Activated naive CD4-positive, alpha-beta T cell treated with anti-CD3 and anti-CD28 coated beads, Interleukin-2, amount 10 ng/mL, durations not matched to agents 7 days and 5 days (primary cell): ENCODE measurements around the gene SNX32.
A peak's percentile ranks its signal among the peaks of the same experiment; 100 is the strongest.
"Not testable (repeated sequence)": the region's sequence is repeated elsewhere in the genome, so short reads cannot be mapped to it uniquely, and the experiment has no call there.

ENCODE experiments used
- CTCF ChIA-PET: fragments of 350-600 bp; sonication (Branson Sonifier 250); formaldehyde crosslinking; loops from one replicate; lab custom pipeline; 2021; ENCODE audit warnings: antibody characterized with exemption; lab: Charles Lee
- DNase-seq: peaks from one replicate; pipeline ENCODE4 v3.0.0-alpha.2; 2020
- H3K27ac Mint-ChIP-seq: one replicate; pipeline ENCODE4 v1.8.0; 2021; ENCODE audit warnings: mild to moderate bottlenecking, moderate library complexity, mixed read lengths
- H3K27me3 Mint-ChIP-seq: one replicate; pipeline ENCODE4 v1.8.0; 2021; ENCODE audit warnings: mild to moderate bottlenecking, mixed read lengths
- H3K36me3 Mint-ChIP-seq: one replicate; pipeline ENCODE4 v1.8.0; 2021; ENCODE audit warnings: mixed read lengths
- H3K4me1 Mint-ChIP-seq: one replicate; pipeline ENCODE4 v1.8.0; 2021; ENCODE audit warnings: mixed read lengths
- H3K4me3 Mint-ChIP-seq: one replicate; pipeline ENCODE4 v1.8.0; 2021; ENCODE audit warnings: mild to moderate bottlenecking, moderate library complexity, mixed read lengths
- H3K9me3 Mint-ChIP-seq: one replicate; pipeline ENCODE4 v1.8.0; 2021; ENCODE audit warnings: mixed read lengths

SNX32 gene

DNA sequence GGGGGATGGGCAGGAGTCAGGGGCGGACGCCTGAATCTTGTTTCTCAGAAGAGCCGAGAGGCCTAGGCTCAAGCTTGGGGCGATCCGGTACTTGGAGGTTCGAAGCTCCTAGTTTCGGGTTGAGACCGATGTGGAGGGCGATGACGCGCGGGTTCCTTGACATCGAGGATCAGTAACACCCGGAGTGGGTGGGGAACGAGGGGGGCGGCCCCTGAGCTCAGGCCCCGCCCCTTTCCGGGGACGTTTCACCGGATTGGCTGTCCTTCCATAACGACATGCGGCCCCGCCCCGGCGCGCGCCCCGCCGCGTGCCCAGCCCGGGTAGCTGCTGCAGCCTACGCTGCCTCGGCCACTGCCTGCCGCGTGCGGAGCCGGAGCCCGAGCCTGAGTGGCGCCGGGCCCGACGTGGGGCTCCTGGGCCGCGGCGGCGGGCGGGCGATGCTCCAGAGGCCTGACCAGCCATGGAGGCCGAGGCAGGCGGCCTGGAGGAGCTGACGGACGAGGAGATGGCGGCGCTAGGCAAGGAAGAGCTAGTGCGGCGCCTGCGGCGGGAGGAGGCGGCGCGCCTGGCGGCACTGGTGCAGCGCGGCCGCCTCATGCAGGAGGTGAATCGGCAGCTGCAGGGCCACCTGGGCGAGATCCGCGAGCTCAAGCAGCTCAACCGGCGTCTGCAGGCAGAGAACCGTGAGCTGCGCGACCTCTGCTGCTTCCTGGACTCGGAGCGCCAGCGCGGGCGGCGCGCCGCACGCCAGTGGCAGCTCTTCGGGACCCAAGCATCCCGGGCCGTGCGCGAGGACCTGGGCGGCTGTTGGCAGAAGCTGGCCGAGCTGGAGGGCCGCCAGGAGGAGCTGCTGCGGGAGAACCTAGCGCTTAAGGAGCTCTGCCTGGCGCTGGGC lies 56.8 kb downstream of the SNX32 start, which contains the start of gene CCDC85B:
Gene CCDC85B, plus strand, starts transcription at position 350 of the 895 bp plus-strand sequence. Its CDS starts 111 bp downstream, at position 461.
- peaks cover 25% of the 10 kb centered on the region for H3K36me3 Mint-ChIP-seq
- H3K27ac Mint-ChIP-seq = peak within 1 kb of the TSS; percentile 94
- peak; percentile 99 for DNase-seq
- H3K27me3 Mint-ChIP-seq = no peaks in the 10 kb centered on the region
- peaks cover 75% of the 10 kb centered on the region for H3K4me1 Mint-ChIP-seq
- H3K4me3 Mint-ChIP-seq = peak within 1 kb of the TSS; percentile 96
- no peaks in the 10 kb centered on the region for H3K9me3 Mint-ChIP-seq
- CTCF ChIA-PET = interaction anchor here (0.7 to 10.9 kb wide), 18 partner anchors 7 to 179 kb away, joined by 3 to 142 read pairs (median 3); partner anchors contain the start of genes AP5B1, BANF1, CFL1 and EIF1AD

DNA sequence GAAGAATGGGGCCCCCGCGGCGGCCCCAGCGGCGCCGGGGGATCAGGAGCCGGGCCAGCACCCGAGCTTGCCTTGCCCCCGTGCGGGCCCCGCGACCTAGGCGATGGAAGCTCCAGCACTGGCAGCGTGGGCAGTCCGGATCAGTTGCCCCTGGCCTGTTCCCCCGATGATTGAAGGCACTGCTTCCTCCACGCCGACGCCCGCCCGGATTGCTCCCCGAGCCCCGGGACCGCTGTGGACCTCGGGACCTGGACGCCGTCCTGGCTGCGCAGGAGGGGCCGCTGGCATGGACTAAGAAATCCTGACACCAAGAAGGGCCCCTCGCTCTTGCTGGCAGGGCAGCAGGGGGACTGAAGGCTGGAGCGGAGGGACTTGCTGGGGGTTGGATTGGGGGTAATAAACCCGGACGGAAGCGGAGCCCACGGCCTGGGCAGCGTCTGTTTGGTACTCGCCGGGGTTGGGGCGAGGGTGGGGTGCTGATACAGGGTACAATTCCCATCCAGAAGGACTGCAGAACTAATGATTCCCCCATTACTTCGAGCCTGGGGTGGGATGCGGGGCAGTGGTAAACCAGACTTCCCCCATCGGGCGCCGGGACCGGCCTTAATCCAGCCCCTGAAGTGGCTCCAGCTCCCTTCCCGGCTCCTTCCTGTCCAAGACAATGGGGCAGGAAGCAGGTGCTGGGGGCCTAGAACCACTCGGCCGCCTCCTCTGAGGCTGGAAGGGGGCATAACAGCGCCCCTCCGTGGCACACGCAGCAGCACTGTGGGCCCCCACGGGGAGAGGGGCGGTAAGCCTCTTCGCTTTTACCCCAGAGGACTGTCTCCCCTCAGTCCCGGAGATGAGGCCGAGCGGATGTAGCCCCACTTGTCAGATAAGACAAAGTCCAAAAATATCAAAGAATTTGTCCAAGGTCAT lies 57.7 kb downstream of the SNX32 start:
- no peaks in the 10 kb centered on the region for H3K27me3 Mint-ChIP-seq
- peaks cover 19% of the 10 kb centered on the region for H3K36me3 Mint-ChIP-seq
- CTCF ChIA-PET = interaction anchor here (0.6 to 10.9 kb wide), 13 partner anchors 6 to 180 kb away, joined by 3 to 142 read pairs (median 3); partner anchors contain the start of genes CFL1, FOSL1, KAT5 and MUS81
- peaks cover 74% of the 10 kb centered on the region for H3K4me1 Mint-ChIP-seq
- peak overlapping the region; percentile 96 for H3K4me3 Mint-ChIP-seq
- H3K9me3 Mint-ChIP-seq = no peaks in the 10 kb centered on the region
- H3K27ac Mint-ChIP-seq = peak overlapping the region; percentile 87
- peak; percentile 55 for DNase-seq

DNA sequence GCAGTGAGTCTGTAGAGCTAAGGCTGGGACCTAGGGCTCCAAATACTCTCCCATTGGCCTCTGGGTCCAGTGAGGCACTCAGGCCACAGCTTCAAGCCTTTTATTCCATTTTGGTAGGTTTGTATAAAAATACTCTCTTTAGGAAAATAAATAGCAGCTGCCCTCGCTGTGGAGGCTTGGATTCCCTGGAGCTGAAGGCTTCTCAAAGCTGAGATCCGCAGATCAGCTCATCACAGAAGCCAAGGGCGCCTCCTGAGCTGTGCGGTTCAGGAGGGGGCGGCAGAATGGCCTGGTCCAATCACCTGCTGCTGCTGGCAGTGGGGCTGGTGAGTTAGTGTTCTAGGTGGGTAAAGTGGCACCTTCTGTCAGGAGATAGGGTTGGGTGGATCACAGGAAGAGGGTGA lies 58.4 kb downstream of the SNX32 start:
- Mint-ChIP-seq H3K36me3 (peaks cover 13% of the 10 kb centered on the region), H3K4me3 (peak overlapping the region; percentile 96), H3K27ac (peak overlapping the region; percentile 87), H3K4me1 (peaks cover 72% of the 10 kb centered on the region)
- H3K9me3 Mint-ChIP-seq, H3K27me3 Mint-ChIP-seq: not testable (repeated sequence)
- peak; percentile 44 for DNase-seq
- CTCF ChIA-PET = interaction anchor here (0.6 to 10.9 kb wide), 5 partner anchors 6 to 180 kb away, joined by 3 to 142 read pairs (median 3); partner anchors contain the start of genes CFL1, FOSL1, KAT5 and MUS81

DNA sequence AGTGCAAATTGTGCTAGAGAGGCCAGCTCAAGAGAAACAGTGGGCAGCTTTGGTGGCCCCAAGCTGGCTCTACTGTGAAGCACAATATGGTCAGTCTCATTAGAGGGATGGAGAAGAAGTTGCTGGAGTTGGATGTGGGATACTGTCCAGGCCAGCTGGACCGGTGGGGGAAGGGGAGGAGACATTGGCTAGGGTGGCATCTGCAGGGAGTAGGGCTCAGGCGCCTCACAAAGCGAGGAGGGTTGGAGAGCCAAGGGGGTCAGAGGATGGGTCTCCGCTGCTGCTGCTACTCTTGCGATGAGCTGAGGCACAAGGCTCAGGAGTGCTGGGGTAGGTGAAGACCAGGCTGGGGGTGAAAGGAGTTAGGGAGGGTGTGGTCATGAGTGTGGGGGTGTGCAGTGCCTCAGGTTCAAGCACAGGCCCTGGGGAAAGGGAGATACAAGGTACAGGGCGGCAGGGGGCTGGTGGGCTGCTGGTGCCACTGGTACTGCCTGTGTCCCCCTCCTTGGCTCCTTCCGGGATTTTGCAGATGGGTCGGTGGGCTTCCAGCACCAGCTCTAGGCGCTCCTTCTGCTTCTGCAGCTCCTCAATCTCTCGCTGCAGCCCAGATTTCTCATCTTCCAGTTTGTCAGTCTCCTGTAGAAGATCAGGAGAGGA lies 59.0 kb downstream of the SNX32 start:
- CTCF ChIA-PET = interaction anchor here (1.0 to 10.9 kb wide), 4 partner anchors 5 to 181 kb away, joined by 3 to 142 read pairs (median 124); partner anchors contain the start of genes CCDC85B, CFL1, FIBP and FOSL1
- H3K27me3 Mint-ChIP-seq = no peaks in the 10 kb centered on the region

DNA sequence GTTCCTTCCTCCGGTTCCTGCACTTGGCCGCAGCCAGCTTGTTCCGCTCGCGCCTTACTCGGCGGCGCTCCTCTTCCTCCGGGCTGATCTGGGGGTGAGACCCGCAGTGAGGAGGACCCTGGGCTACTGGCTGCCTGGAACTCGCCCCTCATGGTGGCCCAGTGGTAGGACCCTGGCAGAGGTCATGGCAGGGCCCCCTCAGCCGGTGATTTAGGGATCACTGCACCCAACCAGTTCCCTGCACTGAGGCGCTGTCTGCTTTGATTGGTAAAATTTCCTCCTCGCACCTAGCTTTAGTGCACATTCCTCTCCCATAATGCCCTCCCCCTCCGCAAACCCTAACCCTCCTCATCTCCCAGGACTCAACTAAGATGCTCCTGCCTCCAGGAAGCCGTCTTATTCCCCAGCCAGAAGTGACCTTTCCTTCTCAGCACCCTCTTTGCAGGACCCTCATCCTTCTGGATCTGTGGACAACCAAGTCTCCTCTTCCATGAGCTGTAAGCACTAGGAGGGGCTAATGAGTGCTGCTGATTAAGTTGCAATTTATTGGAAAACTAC lies 60.4 kb downstream of the SNX32 start:
- Mint-ChIP-seq H3K36me3 (peaks cover 6% of the 10 kb centered on the region), H3K4me1 (peaks cover 64% of the 10 kb centered on the region)

More for the DNA sequence above, 59.0 kb downstream of the SNX32 start:
- Mint-ChIP-seq H3K4me1 (peaks cover 71% of the 10 kb centered on the region), H3K9me3 (no peaks in the 10 kb centered on the region), H3K27ac (peak overlapping the region; percentile 87), H3K4me3 (peak overlapping the region; percentile 96), H3K36me3 (peaks cover 8% of the 10 kb centered on the region)
- DNase-seq = no peak

DNA sequence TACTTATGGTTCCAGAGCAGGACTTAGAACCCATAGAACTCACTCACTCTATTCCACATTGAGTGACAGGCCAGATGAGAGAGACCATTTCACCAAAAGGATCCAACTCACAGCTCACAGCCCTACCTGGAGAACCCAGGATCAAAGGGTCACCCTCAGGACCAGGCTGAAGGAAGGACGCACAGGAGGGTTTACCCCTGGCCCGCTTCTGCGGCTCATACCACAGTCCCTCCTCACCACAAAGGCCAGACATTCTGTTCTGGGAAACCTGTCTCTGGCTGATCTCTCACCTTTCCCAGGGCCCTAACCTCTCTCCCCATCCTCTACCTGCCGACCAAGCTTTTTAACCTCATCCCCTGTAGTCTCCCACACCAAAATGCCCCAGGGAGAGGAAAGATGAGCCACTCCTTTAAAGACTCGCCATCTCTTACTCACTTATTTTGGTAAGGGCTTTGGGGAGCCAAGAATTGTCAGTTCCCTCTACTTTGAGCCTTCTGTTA lies 61.8 kb downstream of the SNX32 start:
- Mint-ChIP-seq H3K27me3 (peaks cover 12% of the 10 kb centered on the region), H3K27ac (peak overlapping the region; percentile 67), H3K4me1 (peaks cover 55% of the 10 kb centered on the region), H3K36me3 (peaks cover 6% of the 10 kb centered on the region), H3K4me3 (peak overlapping the region; percentile 41), H3K9me3 (no peaks in the 10 kb centered on the region)
- DNase-seq = no peak
- CTCF ChIA-PET = interaction anchor here (1.0 to 10.5 kb wide), 2 partner anchors 8 to 11 kb away, joined by 3 to 142 read pairs; partner anchors contain the start of genes CCDC85B and FIBP

More for the DNA sequence above, 60.4 kb downstream of the SNX32 start:
- CTCF ChIA-PET = interaction anchor here (1.3 to 10.5 kb wide), 2 partner anchors 6 to 11 kb away, joined by 3 to 142 read pairs; partner anchors contain the start of genes CCDC85B and FIBP
- Mint-ChIP-seq H3K27me3 (peaks cover 5% of the 10 kb centered on the region), H3K27ac (peak overlapping the region; percentile 87), H3K4me3 (peak overlapping the region; percentile 96), H3K9me3 (no peaks in the 10 kb centered on the region)
- peak; percentile 68 for DNase-seq

DNA sequence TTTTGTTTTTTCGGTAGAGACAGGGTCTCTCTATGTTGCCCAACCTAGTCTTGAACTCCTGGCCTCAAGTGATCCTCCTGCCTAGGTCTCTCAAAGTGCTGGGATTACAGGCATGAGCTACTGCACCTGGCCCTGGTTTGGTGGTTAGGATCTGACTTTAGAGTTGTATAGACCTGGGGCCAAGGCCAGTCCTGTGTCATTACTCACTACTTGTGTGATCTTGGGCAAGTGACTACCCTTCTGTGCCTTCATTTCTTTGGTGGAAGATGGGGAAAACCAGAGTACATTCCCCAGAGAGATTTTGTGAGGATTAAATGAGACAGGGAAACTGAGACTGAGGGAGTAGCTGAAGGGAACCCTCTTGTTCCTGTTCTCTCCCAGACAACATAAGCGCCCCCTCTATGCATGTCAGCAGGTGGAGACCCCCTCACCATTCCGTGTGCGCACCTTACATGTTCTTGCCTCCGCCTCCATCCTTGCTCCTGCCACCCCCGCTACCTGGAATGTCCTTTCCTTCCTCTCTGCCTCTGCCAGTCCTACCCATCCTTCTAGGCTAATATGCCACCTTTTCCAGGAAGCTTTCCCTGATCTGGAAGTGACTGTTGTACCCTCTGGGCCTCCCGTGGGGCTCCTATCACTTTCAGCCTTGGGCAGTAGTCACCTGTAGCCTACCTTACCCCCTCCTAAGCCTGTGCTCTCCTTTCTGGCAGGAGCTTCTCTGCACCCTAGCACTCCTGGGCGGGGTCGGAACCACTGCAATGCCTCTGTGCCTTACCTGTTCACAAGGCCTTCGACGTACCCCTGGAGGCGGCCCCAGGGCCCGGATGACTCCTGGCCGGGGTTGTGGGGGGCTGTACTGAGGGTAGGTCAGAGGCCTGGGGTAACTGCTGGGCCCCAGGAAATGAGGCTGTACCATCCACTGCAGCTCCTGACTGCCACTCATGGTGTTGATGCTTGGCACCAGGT lies 62.6 kb downstream of the SNX32 start:
- Mint-ChIP-seq H3K36me3 (peaks cover 6% of the 10 kb centered on the region), H3K27ac (peak overlapping the region; percentile 30), H3K27me3 (peaks cover 16% of the 10 kb centered on the region), H3K9me3 (no peaks in the 10 kb centered on the region), H3K4me1 (peaks cover 63% of the 10 kb centered on the region), H3K4me3 (no peak overlapping the region)
- CTCF ChIA-PET = interaction anchor here (1.0 to 10.5 kb wide), 2 partner anchors 8 to 10 kb away, joined by 3 to 142 read pairs; partner anchors contain the start of genes CCDC85B and FIBP
- no peak for DNase-seq

DNA sequence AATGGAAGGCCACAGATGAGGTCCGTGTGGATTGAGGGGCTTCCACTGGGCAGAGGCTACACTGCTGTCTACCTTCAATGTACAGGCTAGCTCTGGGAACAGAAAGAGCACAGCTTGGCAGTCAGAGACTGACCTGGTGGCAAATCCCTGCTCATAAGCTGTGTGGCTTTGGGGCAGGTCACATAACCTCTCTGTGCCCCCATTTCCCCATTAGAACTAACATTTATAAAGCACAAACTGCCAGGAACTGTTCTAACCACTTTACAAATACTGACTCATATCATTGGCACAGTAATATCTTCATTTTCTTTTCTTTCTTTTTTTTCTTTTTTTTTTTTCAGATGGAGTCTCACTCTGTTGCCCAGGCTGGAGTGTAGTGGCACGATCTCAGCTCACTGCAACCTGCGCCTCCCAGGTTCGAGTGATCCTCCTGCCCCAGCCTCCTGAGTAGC lies 63.3 kb downstream of the SNX32 start:
- Mint-ChIP-seq H3K36me3 (peaks cover 6% of the 10 kb centered on the region), H3K4me3 (no peak overlapping the region), H3K27ac (no peak overlapping the region), H3K4me1 (peaks cover 62% of the 10 kb centered on the region), H3K9me3 (no peaks in the 10 kb centered on the region), H3K27me3 (peaks cover 23% of the 10 kb centered on the region)
- CTCF ChIA-PET = interaction anchor here (10.5 kb wide), 1 partner anchor 9 kb away, joined by 142 read pairs; the partner anchor contains the start of genes CCDC85B and FIBP
- DNase-seq = no peak

DNA sequence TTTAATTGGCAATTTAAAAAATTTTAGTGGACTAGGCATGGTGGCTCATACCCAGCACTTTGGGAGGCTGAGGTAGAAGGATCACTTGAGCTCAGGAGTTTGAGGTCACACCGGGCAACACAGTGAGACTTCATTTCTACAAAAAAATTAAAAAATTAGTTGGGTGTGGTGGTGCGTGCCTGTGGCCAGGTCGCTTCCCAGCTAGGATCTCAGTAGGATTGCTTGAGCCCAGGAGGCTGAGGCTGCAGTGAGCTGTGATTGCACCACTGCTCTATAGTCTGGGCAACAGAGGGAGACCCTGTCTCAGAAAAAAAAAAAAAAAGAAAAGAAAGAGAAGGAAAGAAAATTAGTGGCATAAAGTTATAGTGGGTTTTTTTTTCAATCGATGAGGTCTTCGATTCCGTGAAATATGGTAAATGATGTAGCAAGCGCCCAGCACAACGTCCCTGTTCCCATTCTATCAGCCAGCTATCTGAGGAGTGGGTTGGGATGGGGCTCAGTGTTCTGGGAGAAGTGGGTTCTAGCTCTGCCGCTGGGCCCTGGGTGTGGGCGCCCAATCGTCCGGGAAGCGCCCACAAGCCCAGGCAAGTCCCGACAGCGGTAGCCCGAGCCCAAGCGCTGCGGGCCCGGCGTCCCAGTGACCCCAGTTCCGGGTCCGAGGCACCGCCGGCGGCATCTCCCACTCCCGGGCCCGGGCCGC lies 65.0 kb downstream of the SNX32 start:
- DNase-seq = no peak
- Mint-ChIP-seq H3K27ac (peak overlapping the region; percentile 72), H3K36me3 (no peaks in the 10 kb centered on the region), H3K4me3 (peak overlapping the region; percentile 73), H3K4me1 (peaks cover 50% of the 10 kb centered on the region), H3K9me3 (no peaks in the 10 kb centered on the region), H3K27me3 (peaks cover 40% of the 10 kb centered on the region)
- CTCF ChIA-PET = interaction anchor here (0.6 to 10.5 kb wide), 6 partner anchors 9 to 302 kb away, joined by 3 to 142 read pairs (median 4); partner anchors contain the start of genes CCDC85B, FIBP and MUS81

DNA sequence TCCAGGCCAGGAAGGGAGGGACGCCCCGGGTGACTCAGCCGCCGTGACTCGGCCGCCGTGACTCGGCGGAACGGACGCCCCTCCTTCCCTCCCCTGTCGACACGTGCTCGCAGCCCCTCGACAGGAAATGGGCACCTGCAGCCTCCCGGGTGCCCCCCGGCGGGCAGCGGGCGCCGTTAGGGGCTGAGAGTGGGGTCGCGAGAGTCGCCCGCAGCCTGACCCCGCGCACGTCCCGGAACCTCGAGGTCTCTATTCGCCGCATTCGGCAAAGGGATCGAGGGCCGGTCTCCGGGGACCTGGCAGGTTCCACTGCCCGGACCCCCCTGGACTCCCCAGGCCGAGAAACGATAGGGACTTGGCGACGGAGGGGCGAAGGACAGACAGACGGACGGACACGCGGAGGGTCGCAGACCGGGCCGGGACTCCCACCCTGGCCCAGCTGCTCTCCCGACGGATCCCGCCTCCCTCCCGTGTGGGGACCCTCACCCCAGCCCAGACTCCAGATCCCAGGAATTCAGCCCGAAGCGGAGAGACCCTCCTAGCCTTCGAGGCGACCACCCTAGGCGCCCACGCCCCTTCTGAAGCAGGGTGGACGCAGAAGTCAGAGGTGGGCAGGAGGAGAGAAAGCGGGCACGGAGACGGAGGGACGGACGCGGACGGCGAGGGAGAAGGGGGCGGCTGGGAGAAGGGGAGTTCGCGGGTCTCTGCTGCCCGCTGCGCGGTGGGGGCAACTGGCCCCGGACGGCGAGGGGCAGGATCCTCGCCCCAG lies 65.8 kb downstream of the SNX32 start:
- CTCF ChIA-PET = interaction anchor here (0.6 to 10.5 kb wide), 3 partner anchors 12 to 301 kb away, joined by 4 to 142 read pairs (median 5); partner anchors contain the start of genes CCDC85B, FIBP and MUS81
- Mint-ChIP-seq H3K27me3 (peaks cover 46% of the 10 kb centered on the region), H3K9me3 (no peaks in the 10 kb centered on the region), H3K27ac (no peak overlapping the region), H3K36me3 (no peaks in the 10 kb centered on the region), H3K4me3 (peak overlapping the region; percentile 69), H3K4me1 (peaks cover 44% of the 10 kb centered on the region)
- DNase-seq = peak; percentile 73
